Activated B cell treated with CpG ODN at 0.5 μM for 24 hours (primary cell): ENCODE measurements around the gene PDE9A. TPM values are rescaled to one million over a fixed set of nuclear protein-coding genes. Genes with fewer than 3 reads are reported as not detected.
"Not testable (repeated sequence)": the region's sequence is repeated elsewhere in the genome, so short reads cannot be mapped to it uniquely, and the experiment has no call there.

Experiments
- ATAC-seq: fragments of 200-7000 bp; cut with Tn5 transposase; one replicate; pipeline ENCODE4 v1.10.0; 2021; ENCODE audit warnings: low read depth, mild to moderate bottlenecking, moderate library complexity
- CTCF ChIA-PET: fragments of 350-600 bp; sonication (Branson Sonifier 250); formaldehyde crosslinking; loops from one replicate; lab custom pipeline; 2021; ENCODE audit warnings: antibody characterized with exemption; lab: Charles Lee
- POLR2A ChIA-PET: fragments of 350-600 bp; sonication (Branson Sonifier 250); formaldehyde crosslinking; loops from one replicate; lab custom pipeline; 2021; ENCODE audit warnings: antibody characterized with exemption; lab: Charles Lee
- DNase-seq: peaks from one replicate; pipeline ENCODE4 v3.0.0; 2022
- H3K27ac Mint-ChIP-seq: one replicate; pipeline ENCODE4 v1.8.0; 2020; ENCODE audit warnings: mixed read lengths
- H3K27me3 Mint-ChIP-seq: one replicate; pipeline ENCODE4 v1.8.0; 2021; ENCODE audit warnings: mixed read lengths
- H3K36me3 Mint-ChIP-seq: one replicate; pipeline ENCODE4 v1.8.0; 2021; ENCODE audit warnings: low read depth, mixed read lengths
- H3K4me1 Mint-ChIP-seq: one replicate; pipeline ENCODE4 v1.8.0; 2021; ENCODE audit warnings: mixed read lengths
- H3K4me3 Mint-ChIP-seq: one replicate; pipeline ENCODE4 v1.8.0; 2020; ENCODE audit warnings: mild to moderate bottlenecking, mixed read lengths
- H3K9me3 Mint-ChIP-seq: one replicate; pipeline ENCODE4 v1.8.0; 2020; ENCODE audit warnings: mixed read lengths
- intact Hi-C: fragments of 100-400 bp; cut with micrococcal nuclease; formaldehyde crosslinking; loops from one replicate; pipeline ENCODE4 v1.15.1; 2024
- total RNA-seq: library from RNA; stranded (reverse); gene quantifications from 2 replicates; pipeline ENCODE4 v1.2.3, GENCODE V29; 2022
- TF ChIP-seq, protein P1 (sequence below): fragments of 200-600 bp; IDR thresholded peaks from one replicate; pipeline ENCODE4 v1.8.0; 2022; ENCODE audit warnings: antibody characterized with exemption, mild to moderate bottlenecking

PDE9A gene
- total RNA-seq, 1 donor from 2014 or later, result 0.58 TPM

DNA sequence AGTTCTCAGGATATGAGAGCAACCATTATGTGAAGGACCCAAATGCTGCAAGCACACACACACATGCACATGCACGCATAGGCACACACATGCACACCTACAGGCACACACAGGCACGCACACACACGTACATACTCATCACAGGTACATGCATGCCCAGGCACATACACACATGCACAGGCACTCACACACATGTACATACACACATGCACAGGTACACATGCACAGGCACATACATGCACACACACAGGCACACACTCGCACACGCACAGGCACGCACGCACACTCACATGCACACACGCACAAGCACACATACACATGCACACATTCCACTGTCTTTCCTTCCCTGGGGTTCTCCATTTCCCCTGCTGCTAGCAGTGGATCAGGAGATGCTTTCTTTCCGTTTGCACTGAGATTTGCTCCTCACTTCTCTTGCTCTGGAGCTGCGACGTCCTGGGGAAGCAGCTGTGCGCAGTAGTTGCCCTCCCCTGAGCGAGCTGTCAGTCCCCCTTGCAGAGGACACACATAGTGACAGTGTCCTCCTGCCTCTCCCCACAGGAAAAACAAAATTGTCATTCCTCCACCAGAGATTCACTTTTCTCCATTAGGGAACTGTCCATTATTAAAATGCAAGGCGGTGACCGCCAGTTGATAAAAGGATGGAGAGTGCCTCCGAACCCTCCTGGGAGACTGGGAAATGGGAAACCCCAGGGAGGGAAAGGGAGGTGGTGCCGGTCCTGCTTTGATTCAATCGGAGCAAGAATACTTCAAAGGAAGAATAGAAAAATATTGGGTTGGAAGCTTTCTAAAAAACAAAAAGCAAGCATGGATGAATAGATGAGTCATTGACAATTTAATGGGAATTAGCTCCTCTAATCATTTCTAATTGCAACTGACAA lies 156.4 kb downstream of the PDE9A start:
- Mint-ChIP-seq H3K27me3 (peaks cover 6% of the 10 kb centered on the region), H3K4me1 (no peaks in the 10 kb centered on the region), H3K27ac (no peak overlapping the region), H3K4me3 (no peak overlapping the region), H3K9me3 (no peaks in the 10 kb centered on the region), H3K36me3 (no peaks in the 10 kb centered on the region)
- ATAC-seq (no peak), DNase-seq (no peak)
- TF ChIP-seq, protein P1, sequence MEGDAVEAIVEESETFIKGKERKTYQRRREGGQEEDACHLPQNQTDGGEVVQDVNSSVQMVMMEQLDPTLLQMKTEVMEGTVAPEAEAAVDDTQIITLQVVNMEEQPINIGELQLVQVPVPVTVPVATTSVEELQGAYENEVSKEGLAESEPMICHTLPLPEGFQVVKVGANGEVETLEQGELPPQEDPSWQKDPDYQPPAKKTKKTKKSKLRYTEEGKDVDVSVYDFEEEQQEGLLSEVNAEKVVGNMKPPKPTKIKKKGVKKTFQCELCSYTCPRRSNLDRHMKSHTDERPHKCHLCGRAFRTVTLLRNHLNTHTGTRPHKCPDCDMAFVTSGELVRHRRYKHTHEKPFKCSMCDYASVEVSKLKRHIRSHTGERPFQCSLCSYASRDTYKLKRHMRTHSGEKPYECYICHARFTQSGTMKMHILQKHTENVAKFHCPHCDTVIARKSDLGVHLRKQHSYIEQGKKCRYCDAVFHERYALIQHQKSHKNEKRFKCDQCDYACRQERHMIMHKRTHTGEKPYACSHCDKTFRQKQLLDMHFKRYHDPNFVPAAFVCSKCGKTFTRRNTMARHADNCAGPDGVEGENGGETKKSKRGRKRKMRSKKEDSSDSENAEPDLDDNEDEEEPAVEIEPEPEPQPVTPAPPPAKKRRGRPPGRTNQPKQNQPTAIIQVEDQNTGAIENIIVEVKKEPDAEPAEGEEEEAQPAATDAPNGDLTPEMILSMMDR, result no peak
- ChIA-PET CTCF (no interaction called here), POLR2A (no interaction called here)
- intact Hi-C loops, result loop anchor here (10.0 kb wide), 3 partner anchors 95 to 475 kb away; partner anchors contain the start of gene PDE9A

- Mint-ChIP-seq H3K9me3 (peaks cover 2% of the 10 kb centered on the region), H3K4me3 (no peak overlapping the region), H3K4me1 (no peaks in the 10 kb centered on the region), H3K27me3 (peaks cover 3% of the 10 kb centered on the region), H3K27ac (no peak overlapping the region), H3K36me3 (no peaks in the 10 kb centered on the region)
- ATAC-seq, result no peak
- no peak for DNase-seq
- CTCF ChIA-PET, result no interaction called here
- POLR2A ChIA-PET, result no interaction called here
- intact Hi-C loops, result loop anchor here (10.0 kb wide), 3 partner anchors 97 to 477 kb away; partner anchors contain the start of gene PDE9A
- TF ChIP-seq, protein P1, result no peak
These were observed 158.5 kb downstream of the PDE9A start for GRCh38 chr21:42811960-42812359.

GRCh38 chr21:42812528-42813241 lies 159.3 kb downstream of the PDE9A start:
- H3K4me3 Mint-ChIP-seq, H3K9me3 Mint-ChIP-seq, H3K27ac Mint-ChIP-seq, ATAC-seq, DNase-seq, H3K36me3 Mint-ChIP-seq, H3K4me1 Mint-ChIP-seq, POLR2A ChIA-PET, H3K27me3 Mint-ChIP-seq: not testable (repeated sequence)
- CTCF ChIA-PET, result interaction anchor here (1.3 kb wide), 1 partner anchor 219 kb away, joined by 3 read pairs; no protein-coding TSS in a partner anchor
- intact Hi-C loops, result loop anchor here (10.0 kb wide), 3 partner anchors 98 to 478 kb away; partner anchors contain the start of gene PDE9A

- H3K27ac Mint-ChIP-seq, result no peak overlapping the region
- intact Hi-C loops, result loop anchor here (5.0 to 10.0 kb wide), 6 partner anchors 33 to 668 kb away; partner anchors contain the start of gene PDE9A
- TF ChIP-seq, protein P1, result no peak
- H3K4me3 Mint-ChIP-seq, result no peak overlapping the region
- H3K9me3 Mint-ChIP-seq, result peaks cover 2% of the 10 kb centered on the region
- ChIA-PET POLR2A (interaction anchor here (0.6 kb wide), 1 partner anchor 547 kb away, joined by 3 read pairs; no protein-coding TSS in a partner anchor), CTCF (no interaction called here)
- H3K4me1 Mint-ChIP-seq, result no peaks in the 10 kb centered on the region
- ATAC-seq (no peak), DNase-seq (no peak)
- H3K36me3 Mint-ChIP-seq, result no peaks in the 10 kb centered on the region
- H3K27me3 Mint-ChIP-seq, result peaks cover 3% of the 10 kb centered on the region
These were observed 161.8 kb downstream of the PDE9A start for GRCh38 chr21:42815217-42815616.

DNA sequence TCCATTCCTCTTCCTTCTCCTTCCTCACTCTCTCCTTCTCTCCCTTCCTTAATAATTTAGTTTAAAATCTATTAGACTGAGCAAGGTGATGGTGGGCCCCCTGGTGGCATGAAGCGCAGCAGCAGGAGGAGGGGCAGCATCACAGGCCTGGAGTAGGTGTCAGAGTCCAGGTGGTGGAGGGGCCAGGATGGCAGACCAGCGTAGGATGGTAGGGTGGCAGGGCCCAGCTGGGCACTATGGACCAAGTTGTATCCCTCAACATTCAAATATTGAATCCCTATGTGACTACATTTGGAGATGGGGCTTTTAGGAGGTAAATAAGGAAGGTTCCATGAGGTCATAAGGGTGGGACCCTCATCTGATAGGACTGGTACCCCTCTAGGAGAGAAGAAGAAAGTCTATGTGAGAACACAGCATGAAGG lies 164.9 kb downstream of the PDE9A start:
- Mint-ChIP-seq H3K27ac (no peak overlapping the region), H3K4me1 (no peaks in the 10 kb centered on the region), H3K36me3 (no peaks in the 10 kb centered on the region), H3K4me3 (no peak overlapping the region), H3K27me3 (peaks cover 6% of the 10 kb centered on the region), H3K9me3 (peaks cover 2% of the 10 kb centered on the region)
- intact Hi-C loops, result loop anchor here (1.0 to 10.0 kb wide), 7 partner anchors 36 to 671 kb away; partner anchors contain the start of gene PDE9A
- DNase-seq (no peak), ATAC-seq (peak; percentile 70)
- TF ChIP-seq, protein P1, result peak; percentile 78
- CTCF ChIA-PET, result interaction anchor here (0.8 to 4.1 kb wide), 3 partner anchors 164 to 228 kb away, joined by 3 to 34 read pairs (median 4); partner anchors contain the start of gene PDE9A
- POLR2A ChIA-PET, result no interaction called here
